Fibroblast of skin of back (primary cell): ENCODE measurements around the gene GRIN3A.
A peak's percentile ranks its signal among the peaks of the same experiment; 100 is the strongest.

ENCODE experiments used
- DNase-seq: peaks from one replicate; pipeline ENCODE4 v3.0.0-alpha.2; 2013

The GRIN3A gene

DNA sequence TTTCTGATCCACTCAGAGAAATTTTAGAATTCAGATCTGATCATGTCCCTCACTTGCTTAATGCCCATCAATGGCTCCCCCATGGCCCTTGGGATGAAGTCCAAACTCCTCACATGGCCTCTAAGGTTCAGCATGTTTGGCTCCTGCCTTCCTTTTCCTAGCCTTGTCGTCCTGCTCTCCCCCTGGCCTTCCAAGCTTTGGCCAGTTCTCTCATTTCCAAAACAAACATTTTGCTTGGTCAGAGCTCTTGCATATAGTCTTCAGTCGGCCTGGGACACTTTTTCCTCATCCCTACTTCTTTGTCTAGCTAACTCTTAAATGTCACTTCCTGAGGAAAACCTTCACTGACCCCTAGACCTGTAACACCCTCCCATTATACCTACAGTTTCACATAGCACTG is 106.6 kb downstream of the GRIN3A start:
- DNase-seq = no peak

DNA sequence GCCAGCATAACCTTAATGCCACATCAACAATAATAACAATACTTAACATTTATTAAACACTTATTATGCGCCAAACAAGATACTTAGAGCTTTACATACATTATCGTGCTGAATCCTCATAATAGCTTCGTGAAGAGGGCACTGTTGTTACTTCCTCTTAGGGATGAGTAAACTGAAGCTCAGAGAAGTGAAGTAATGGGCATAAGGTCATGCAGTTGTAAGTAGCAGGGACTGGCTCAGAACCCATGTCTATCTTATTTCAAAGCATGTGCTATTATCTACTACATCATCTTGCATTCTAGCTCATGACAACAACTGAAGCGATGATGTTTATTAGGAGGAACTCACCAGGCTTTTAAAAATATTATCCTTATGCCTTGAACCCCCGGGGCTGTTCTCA is 108.8 kb downstream of the GRIN3A start:
- DNase-seq = no peak

DNA sequence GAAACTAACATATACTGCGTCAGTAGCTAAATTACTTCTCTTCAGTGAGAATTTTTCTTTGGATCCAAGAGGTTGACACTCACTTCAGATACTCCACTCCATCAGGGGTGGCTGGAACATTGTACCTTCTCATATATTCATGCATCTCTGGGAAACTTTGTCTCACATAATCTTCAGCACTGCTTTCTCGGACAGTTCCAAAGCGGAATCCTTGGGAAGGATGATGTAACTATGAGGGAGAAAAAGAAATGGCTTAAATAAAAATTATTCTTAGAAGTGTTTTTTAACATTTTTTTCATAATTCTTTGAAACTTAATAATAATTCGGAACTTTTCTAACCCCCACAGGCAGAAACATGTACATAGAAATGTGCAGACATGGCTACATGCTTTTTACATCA is 110.3 kb downstream of the GRIN3A start:
- peak; percentile 34 for DNase-seq

DNA sequence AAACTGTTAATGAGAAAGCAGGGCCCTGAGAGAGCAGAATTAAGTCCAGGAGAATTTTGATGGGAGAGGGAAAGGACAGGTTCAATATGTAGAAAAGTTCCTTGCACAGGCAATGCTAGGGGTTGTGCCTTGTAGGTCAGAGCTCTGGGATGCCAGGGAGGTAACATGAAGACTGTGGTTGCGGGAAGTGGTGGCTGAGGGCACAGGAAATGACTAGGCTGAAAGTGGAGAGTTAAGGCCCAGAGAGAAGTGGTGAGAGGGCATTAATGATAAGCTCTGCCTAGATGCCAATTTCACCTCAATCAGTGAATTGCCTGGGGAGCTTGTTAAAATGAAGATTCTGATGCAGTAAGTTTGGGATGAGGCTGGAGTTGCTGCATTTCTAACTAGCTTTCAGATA is 112.2 kb downstream of the GRIN3A start:
- DNase-seq = no peak

DNA sequence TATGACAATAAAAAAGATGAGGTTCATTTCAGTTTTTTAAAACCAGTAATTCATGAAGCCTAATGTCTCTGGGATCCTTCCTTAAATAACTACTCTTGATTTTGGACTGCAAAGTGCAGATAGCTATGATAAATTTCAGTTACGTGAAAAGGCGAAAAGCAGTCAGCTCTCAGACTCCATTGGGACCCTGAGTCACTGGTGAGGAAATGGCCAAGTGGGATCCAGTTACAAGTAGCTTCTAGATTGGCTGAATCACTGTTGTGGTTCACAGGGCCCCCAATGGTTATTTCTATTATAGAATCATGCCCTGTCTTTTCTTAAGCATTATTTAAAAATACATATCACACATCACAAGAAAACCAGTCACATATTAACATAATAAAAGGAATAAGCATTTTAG is 112.6 kb downstream of the GRIN3A start:
- DNase-seq = peak; percentile 17

DNA sequence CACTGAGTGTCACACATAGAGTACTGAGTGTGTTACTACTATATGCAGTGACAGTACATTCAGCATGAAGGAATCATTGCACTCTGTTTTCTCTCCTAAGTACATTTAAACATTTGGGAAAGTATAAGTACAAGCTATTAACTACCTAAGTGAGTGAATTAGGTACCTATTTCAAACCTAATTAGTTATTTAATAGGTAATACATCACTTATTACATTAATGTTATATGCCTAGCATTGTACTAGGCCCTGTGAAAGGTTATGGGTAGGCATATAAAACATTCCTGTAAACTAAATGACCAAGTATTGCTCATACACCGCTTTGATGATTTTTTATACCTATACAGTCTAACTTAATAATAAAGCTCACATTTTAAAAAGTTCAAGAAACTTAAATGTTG is 118.0 kb downstream of the GRIN3A start:
- no peak for DNase-seq

DNA sequence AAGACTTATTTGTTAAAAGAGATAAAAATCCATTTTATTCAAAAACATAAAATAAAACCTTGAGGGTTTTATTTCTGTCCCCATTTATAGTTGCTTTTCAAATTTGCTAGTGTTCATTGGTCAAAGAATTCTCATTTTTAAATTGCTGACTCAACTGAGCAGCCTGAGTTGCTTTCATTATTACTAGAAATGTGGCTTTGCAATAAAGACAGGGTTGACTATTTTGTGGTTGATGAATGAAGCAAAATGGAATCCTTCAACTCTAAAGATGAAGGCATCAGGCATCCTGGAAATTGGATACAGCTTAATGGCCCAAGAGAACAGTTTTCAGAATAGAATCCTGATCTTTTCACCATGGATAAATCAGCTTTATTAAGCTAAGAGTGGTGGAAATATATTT is 119.7 kb downstream of the GRIN3A start:
- no peak for DNase-seq

DNA sequence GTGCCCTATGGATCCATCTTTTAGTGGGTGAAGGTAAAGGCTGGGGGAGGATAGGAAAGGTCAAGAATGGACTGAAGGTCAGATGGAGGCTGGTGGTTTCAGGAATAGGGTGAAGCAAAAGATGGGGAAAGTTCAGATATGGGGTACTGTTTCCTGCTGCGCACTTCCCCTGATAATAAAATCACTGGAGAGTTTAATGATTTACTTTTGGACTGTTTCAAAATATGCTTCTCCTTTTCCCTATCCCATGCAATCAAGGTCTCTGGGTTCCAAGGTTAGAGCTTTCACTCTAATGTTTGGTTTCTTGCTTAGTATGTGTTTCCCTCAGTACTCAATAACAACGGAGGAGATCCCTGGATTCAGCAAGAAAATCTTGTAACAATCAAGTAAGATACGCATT is 132.9 kb downstream of the GRIN3A start:
- DNase-seq = no peak

DNA sequence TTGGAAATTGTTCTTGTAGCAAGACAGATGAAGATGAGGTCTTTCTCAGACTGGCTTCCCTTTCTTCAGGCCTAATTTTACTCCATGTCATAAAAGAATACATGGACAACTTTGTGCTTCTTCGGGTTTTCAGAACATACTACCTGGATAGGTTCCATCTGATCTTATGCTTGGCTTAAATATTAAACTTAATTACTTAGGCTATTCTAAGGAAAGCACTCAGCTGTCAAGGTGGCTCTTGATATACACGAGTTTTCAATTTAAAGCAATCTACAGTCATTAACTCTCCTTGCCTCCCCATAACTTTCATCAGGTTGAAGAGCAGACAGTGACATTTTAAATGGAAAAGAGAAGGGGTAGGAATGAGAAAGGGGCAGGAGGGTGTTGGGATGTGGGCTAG is 134.2 kb downstream of the GRIN3A start:
- no peak for DNase-seq

DNA sequence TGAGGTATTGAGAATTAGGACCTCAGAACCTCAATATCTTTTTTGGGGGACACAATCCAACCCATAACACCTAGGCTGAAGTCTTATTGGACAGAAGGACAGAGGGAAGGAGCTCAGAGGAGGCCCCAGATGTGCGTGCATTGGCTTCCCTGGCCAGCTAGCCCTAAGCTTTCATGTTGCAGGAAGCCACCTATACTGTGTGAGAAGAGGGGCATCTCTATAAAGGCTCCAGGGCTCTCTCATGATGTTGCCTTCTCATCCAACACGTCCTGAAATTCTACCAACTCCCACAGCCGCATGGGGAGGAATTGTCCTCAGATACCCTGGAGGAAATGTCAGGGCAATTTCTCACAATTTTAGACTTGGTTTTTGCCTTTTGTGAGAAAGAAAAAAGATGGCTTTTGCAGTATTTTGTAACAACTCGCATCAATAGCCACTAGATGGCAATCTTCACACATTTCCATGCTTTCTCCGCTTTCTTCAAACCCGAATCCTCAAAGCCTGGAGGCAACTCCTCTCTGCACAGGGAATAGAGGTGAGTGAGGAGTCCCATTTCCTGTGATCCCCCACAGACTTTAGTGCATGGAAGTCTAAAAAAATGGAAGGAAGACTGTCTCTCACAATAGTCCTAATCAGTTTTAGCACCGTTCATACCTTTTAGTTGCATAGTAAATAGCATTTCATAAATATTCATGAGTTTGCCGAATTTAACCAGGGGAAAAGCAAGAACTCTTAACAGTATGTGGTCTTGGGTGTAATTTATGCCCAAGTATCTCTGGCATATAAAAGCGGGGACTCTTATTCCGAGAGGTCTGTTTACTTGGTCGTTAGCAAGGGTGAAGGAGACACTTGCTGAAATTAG is 136.3 kb downstream of the GRIN3A start:
- peak; percentile 52 for DNase-seq

DNA sequence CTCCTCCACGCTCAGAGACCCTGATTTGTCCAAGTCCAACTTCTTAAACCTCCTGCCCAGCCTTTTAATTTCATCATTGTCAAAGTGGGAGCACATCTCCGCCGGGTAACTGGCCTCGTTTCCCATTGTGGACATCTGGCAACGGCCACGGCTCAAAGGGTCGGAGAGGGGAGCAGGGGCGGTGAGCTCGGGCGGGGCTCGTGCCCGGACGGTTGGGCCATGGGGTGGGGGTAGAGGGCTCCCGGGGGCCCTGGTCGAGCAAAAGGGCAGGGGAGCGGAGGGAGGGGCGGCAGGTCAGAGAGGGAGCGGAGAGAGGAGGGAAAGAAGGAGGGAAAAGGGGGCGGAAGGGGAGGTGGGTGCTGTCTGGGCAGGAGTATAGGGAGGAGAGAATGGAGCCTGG is 143.7 kb downstream of the GRIN3A start, which contains the start of gene PPP3R2:
PPP3R2 (minus strand) TSS at position 174 of the 400 bp plus-strand sequence; CDS start at position 126, 48 bp downstream.
- DNase-seq = no peak

DNA sequence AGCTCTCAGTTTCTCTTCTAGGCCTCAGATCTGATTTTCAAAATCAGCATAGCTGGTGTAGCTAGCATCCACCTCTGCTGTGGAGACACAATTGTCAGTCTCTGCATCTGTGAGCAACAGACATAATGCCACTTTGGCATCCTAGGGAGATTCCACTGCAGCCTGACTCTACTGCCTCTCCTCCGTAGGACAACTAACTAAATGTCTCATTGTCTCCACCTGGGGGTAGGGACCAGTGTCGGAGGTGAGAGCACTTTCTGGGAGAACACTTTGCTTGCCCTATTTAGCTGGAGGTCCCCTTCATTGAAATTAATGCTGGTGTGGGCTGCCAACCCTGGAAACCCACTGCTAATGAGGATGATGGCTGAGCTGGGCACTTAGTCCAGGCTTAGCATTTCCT is 145.1 kb downstream of the GRIN3A start:
- no peak for DNase-seq

DNA sequence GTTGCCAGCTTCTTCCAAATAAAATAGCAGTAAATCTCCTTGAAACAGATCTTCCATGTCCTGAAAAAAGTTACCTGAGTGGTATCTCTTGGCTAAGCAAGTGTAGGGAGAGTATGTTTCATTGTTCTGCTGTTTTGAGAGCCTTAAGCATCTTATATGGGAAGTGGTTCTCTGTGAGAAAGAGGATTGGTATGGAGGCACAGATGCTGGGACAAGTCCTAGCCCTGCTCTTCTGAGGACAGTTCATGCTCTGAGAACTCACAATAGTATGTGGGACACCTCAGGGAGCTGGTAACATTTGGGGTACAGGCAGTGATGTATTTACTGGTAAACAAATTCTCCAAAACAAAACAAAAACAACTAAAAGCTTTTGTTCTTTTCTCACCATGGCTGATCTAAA is 145.7 kb downstream of the GRIN3A start:
- DNase-seq = no peak

DNA sequence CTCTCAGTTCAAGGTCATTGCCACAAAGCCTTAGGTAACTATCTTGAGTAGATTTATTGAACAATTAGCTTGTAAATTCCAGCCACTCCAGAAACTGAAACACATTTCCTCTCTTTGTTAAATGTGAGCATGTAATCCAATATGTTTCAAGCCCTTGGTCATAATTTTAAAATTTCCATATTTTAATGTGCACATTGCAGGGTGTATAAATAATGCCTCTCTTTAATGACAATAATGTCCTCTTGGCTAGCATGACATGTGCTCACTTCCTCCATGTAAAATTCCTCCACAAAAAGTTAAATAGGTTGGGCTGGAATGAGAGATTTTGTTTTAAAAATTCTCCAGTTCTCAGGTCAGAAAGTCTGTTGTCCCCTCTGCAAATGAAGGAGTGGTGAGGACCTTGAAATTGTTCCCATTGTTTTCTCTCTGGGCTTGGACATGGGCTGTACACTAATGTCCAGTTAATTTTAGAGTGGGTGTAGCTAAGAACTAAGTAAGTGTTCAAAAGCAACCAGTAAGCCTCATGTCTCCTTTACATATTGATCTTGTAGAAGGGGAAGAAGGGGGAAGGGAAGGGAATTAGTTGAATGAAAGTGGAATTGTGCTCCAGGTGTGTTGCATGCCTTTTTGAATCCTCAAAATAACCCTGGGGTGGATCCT is 146.5 kb downstream of the GRIN3A start:
- DNase-seq = no peak

DNA sequence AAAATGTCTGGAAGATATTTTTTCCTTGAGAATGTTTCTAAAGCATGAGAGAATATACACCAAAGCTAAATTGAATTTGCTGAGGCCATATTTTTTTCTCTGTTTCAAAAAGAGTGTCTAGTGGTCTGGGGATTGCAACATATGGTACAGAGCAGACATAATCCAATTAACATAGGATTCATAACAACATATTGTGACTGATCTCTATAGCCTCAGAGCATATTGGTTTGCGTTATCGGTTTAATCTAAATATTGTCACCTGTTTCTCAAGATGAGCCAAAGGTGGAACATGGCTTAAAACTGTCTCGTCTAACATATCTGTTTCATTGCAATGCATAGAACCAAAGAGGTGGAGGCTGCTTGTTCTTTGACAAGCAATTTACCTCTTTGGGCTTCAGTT is 147.5 kb downstream of the GRIN3A start:
- no peak for DNase-seq

DNA sequence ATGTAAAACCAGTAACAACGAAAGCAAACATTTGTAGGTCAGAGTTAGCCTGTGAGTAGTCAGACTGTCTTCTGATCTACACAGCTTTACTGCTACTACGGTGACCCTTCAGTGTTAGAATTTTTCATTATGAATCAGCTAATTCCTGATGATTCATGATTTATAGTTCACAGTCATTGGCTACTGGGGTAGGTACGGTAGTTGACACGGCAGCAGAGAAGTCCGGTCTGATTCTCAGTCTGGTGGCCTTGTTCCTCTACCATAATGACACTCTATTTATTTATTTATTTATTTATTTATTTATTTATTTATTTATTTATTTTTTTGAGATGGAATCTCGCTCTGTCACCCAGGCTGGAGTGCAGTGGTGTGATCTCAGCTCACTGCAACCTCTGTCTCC is 148.4 kb downstream of the GRIN3A start:
- peak; percentile 75 for DNase-seq

DNA sequence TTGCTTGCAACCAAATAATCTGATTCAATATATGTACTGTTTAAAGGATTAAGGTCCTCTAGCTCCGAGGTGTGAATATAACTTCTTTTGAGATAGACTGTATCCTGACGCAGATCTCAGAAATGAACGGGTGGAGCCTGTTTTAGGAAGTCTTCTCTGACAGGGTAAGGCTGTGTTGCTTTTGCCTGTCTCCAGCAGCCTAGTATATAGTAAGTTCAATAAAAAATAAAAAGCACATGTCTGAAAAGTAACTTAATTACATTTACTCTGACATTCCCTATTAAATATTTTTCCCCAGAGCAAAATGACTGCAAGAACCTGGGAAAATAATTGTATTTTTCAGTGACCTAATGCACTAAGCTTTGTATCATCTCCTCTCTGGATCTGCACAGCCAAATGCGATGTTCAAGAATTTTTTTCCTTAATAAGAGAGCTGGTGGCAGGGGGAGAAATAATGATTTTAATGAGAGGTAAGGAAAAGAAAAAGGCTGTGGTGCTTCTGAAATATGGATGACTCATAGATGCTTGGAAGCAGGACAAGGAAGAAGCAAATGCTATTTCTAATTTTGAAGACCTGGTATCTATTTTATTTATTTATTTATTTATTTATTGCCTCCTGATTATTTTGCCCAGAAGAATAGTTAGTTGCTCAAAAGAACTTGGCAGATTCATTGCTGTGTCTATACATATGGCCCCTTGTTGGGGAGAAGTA is 151.0 kb downstream of the GRIN3A start:
- DNase-seq = no peak

DNA sequence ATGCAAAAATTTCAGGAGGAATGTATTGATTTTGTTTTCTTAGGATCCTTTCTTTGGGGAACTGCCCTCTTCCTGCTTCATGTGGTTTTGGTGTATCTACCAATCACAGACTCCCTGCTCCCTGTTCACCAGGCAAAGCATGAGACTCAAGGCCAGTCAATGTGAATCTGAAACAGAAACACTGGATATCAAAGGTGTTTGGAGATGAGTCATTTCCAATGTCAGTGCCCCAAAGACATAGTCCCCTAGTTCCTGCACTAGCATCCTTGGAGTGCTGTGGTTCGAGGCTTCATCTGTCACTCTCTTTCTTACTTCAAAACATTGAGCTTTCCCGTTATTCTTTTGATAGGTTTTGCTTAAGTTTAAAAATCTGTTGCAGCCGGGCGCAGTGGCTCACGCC is 151.8 kb downstream of the GRIN3A start:
- no peak for DNase-seq

DNA sequence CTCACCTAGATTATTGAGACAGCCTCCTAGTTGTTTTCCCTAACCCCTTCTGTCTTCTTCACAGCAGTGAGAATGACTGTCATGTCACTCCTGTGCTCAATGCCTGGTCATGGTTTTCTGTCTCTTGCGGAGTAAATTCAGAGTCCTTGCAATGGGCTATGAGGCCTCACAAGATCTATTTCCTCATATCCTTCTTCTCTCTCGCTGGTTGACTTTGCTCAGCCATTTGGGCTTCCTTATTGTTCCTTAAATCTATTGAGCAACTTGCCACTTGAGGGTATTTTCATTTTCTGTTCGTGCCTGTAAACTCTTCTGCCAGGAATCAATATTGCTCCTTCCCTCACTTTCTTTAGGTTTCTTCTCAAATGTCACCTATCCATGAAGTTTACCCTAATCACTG is 152.7 kb downstream of the GRIN3A start:
- no peak for DNase-seq

DNA sequence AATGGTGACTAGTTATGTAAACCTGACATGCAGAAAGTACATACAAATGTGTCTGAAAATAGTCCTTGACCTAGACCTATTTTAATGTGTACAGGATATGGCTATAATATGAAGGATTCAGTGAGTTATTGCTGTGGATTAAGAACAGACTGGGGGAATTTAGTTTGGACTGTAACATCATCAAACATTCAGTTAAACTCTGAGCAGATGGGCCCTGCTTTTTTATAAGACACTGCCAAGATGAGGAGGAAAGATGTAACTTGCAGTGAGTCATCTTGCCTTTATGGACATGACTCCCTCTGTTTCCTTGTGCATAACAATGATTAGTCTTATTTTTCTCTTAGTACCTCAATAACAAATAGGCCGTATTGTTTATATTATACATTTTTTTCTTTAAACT is 155.9 kb downstream of the GRIN3A start:
- peak; percentile 58 for DNase-seq

DNA sequence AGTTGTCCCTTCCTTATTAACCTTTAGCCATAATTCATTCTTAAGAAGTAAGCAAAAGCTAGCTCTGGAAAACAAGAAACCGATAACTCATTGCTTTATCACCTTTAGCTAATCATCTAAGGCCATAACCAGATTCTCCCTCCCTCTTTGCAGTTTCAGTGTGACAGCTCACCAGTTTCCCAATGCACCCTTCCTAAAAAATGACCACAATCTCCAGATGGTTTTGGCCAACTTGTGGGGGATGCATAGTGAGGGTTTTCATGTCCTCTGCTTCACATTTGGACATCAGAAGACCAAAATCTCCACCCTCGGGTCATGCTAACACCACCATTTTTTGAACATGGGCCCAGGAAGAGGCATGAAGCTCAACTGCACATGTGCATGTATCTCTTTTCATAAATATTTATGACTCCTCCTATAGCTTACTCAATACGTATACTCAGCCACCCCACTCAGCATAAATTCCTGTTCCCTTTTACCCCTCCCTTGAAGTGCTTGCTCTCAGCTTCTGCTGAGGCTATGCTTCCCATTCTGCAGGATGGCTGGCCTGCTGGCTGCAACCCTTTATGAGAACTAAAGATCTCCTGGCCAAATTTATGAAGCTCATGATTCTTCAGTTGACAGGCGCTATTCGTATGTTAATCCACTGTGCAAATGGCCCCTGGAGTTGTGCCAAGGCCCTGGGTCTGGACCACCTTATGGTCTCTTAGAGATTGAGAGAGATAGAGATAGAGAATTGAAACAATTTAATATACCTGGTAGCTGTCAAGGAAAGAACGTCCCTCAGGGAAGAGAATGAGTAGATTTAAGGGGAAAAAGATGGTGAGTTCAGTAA is 158.5 kb downstream of the GRIN3A start:
- no peak for DNase-seq

DNA sequence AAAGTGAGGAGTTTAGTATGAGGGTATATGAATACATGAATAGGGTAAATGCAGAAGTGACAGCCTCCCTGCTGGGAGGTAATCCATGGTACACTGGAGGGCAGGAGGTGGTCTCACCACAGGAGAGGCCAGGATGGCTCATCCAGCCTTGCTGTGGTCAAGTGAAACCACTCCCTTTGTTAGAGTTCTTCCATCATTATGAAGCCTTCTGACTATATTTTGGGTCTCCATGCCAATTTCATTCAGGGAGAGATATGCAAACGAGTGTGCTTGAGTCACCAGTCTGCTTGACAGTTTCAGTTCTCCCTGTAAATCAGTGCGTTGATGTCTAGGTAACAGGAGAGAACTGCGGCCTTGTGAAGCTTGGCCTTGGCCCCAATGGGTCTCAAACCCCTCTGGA is 160.1 kb downstream of the GRIN3A start:
- peak; percentile 6 for DNase-seq
